ENCODE data around the gene DUS1L. TPM values are rescaled to one million over a fixed set of nuclear protein-coding genes. Genes with fewer than 3 reads are reported as not detected.
A peak's percentile ranks its signal among the peaks of the same experiment; 100 is the strongest.

DUS1L gene
- total RNA-seq, 1 experiment from 2014 or later, result 176 TPM

DNA sequence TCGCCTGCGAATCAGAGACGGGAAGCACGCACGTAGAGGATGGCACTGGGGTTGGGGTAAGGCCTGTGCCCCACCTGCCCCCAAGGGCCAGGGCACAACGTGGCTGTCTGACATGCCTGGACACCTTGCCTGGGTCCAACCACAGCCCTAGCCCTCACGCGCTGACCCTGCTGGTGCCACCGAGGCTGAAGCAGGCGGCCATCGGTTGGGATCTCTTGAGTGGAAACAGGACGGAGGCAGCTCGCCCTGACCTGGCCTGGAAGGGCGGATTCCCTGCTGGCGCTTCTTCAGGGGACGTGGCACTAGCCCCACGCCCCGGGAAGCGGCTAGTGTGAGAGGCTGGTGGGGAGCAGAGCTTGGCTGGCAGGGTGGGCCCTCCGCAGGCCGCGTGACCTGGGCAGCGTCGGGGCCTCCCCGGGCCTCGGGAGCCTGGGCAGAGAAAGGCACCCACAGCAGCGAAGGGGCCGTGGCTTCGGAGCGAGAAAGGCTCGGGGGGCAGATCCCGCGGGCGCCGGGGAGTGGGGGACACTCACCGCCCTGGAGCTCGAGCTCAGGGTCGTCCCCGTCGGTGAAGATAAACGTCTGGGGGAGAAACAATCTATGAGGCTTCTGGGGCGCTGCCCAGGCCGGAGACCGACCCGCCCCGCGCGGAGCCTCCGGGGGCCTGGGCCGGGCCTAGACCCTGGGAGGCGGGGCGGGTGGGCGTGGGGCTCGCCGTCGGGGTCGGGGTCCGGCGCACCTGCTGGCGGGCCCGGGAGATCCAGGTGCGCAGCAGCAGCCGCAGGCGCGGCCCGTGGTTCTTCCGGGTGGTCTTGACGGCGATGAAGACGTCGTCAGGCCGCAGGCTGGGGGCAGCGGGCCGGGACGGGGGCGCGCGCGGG, 14.6 kb downstream of the DUS1L start:
- Histone ChIP-seq H3K9me3 (ENCODE audit: control insufficient read depth in 1 of 2, insufficient read depth in 1 of 2, low read depth in 1 of 2, low read length in 2 of 2) (no peaks in the 10 kb centered on the region), H3K4me3 (replicated peaks in 1 of 2; ENCODE audit: low read depth in 1 of 2, low read length in 2 of 2) (peak overlapping the region; percentile 94 to 99), H3K9ac (ENCODE audit: low read length) (peak overlapping the region; percentile 87), H3K27ac (ENCODE audit: low read depth, low read length) (peak overlapping the region; percentile 81), H2AFZ (ENCODE audit: low read depth, low read length, poor library complexity, severe bottlenecking) (no peak overlapping the region), H3K79me2 (ENCODE audit: insufficient read depth, low read length) (peaks cover 41% of the 10 kb centered on the region), H4K20me1 (ENCODE audit: insufficient read depth) (no peaks in the 10 kb centered on the region), H3K4me1 (ENCODE audit: control insufficient read depth in 1 of 2, insufficient read depth in 2 of 2, low read length in 2 of 2) (peaks cover 13 to 34% of the 10 kb centered on the region in 2 experiments; a peak in 3 of 4 replicates), H3K9me2 (ENCODE audit: insufficient read depth) (no peaks in the 10 kb centered on the region), H3K36me3 (ENCODE audit: control insufficient read depth in 1 of 2, insufficient read depth in 2 of 2, low read length in 2 of 2) (peaks cover 14 to 32% of the 10 kb centered on the region in 2 experiments; a peak in 2 of 4 replicates), H3K27me3 (ENCODE audit: insufficient read depth, low read length) (no peaks in the 10 kb centered on the region), H3K4me2 (ENCODE audit: low read length) (peak overlapping the region; percentile 100)
- intact Hi-C loops (cut with micrococcal nuclease), result no loop called here
- ChIA-PET POLR2A (interaction anchor here (0.7 kb wide), 1 partner anchor 13 kb away, joined by 4 read pairs; the partner anchor contains the start of gene DCXR), RAD21 (ENCODE audit: low non-redundant PET in 1 of 2, low total read pairs in 2 of 2, uncharacterized antibody in 2 of 2, unreplicated experiment in 2 of 2) (no interaction called here), CTCF (interaction anchor here (1.5 kb wide), 1 partner anchor 13 kb away, joined by 10 read pairs; the partner anchor contains the start of gene DCXR)
- BruUV-seq (replicated peaks), result no TSS peak
- TF ChIP-seq TCF7L2 (IDR thresholded peaks at IDR 0.05; ENCODE audit: borderline replicate concordance, extremely low read depth, insufficient read depth, insufficient read length), result no peak
- TF ChIP-seq ZFX (IDR thresholded peaks at IDR 0.05), result peak; percentile 56; the same call in 1 of the 2 replicates
- TF ChIP-seq, protein P1, sequence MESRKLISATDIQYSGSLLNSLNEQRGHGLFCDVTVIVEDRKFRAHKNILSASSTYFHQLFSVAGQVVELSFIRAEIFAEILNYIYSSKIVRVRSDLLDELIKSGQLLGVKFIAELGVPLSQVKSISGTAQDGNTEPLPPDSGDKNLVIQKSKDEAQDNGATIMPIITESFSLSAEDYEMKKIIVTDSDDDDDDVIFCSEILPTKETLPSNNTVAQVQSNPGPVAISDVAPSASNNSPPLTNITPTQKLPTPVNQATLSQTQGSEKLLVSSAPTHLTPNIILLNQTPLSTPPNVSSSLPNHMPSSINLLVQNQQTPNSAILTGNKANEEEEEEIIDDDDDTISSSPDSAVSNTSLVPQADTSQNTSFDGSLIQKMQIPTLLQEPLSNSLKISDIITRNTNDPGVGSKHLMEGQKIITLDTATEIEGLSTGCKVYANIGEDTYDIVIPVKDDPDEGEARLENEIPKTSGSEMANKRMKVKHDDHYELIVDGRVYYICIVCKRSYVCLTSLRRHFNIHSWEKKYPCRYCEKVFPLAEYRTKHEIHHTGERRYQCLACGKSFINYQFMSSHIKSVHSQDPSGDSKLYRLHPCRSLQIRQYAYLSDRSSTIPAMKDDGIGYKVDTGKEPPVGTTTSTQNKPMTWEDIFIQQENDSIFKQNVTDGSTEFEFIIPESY (IDR thresholded peaks at IDR 0.05; ENCODE audit: extremely low read depth, insufficient replicate concordance, low read length), result no peak
- TF ChIP-seq ZNF274 (IDR thresholded peaks at IDR 0.05; ENCODE audit: low read depth, low read length), result no peak
- ATAC-seq, result peak; percentile 28
- no peak for DNase-seq (ENCODE audit: low read depth, low spot score)
